Germinal center (tissue), 1 donor: ENCODE results near the gene DSCAM.
"Not testable (repeated sequence)": the region's sequence is repeated elsewhere in the genome, so short reads cannot be mapped to it uniquely, and the experiment has no call there.

ENCODE experiments used
- DNase-seq: peaks from one replicate; pipeline ENCODE4 v3.0.0; 2012; ENCODE audit warnings: mixed read lengths, low spot score

Gene DSCAM

GRCh38 chr21:40231979-40232378, 615.0 kb downstream of the DSCAM start:
- DNase-seq, result no peak

- no peak for DNase-seq
These were observed 619.9 kb downstream of the DSCAM start for GRCh38 chr21:40227096-40227495.

- no peak for DNase-seq
These were observed 631.0 kb downstream of the DSCAM start for GRCh38 chr21:40215941-40216340.

GRCh38 chr21:40210251-40210650, 636.7 kb downstream of the DSCAM start:
- DNase-seq, result no peak

- DNase-seq, result no peak
These were observed 638.0 kb downstream of the DSCAM start for GRCh38 chr21:40208948-40209345.

- no peak for DNase-seq
These were observed 638.6 kb downstream of the DSCAM start for GRCh38 chr21:40208206-40208947.

GRCh38 chr21:40200946-40201345, 646.0 kb downstream of the DSCAM start:
- no peak for DNase-seq

- DNase-seq, result no peak
These were observed 646.8 kb downstream of the DSCAM start for GRCh38 chr21:40200126-40200525.

GRCh38 chr21:40194185-40194980, 652.6 kb downstream of the DSCAM start:
- no peak for DNase-seq

- no peak for DNase-seq
These were observed 655.3 kb downstream of the DSCAM start for GRCh38 chr21:40191616-40192015.

- no peak for DNase-seq
These were observed 655.8 kb downstream of the DSCAM start for GRCh38 chr21:40191196-40191595.

- no peak for DNase-seq
These were observed 658.9 kb downstream of the DSCAM start for GRCh38 chr21:40187946-40188654.

- DNase-seq, result no peak
These were observed 659.7 kb downstream of the DSCAM start for GRCh38 chr21:40187244-40187643.

- DNase-seq, result no peak
These were observed 660.9 kb downstream of the DSCAM start for GRCh38 chr21:40186045-40186444.

- no peak for DNase-seq
These were observed 661.8 kb downstream of the DSCAM start for GRCh38 chr21:40185208-40185607.

GRCh38 chr21:40182491-40182890, 664.5 kb downstream of the DSCAM start:
- not testable (repeated sequence) for DNase-seq

GRCh38 chr21:40179166-40179565, 667.8 kb downstream of the DSCAM start:
- DNase-seq, result no peak

GRCh38 chr21:40178726-40179125, 668.2 kb downstream of the DSCAM start:
- no peak for DNase-seq

- DNase-seq, result no peak
These were observed 669.0 kb downstream of the DSCAM start for GRCh38 chr21:40177979-40178378.

GRCh38 chr21:40176724-40177123, 670.2 kb downstream of the DSCAM start:
- DNase-seq, result no peak

- DNase-seq, result no peak
These were observed 673.1 kb downstream of the DSCAM start for GRCh38 chr21:40173816-40174215.

- DNase-seq, result no peak
These were observed 677.0 kb downstream of the DSCAM start for GRCh38 chr21:40169971-40170370.
